ENCODE measurements around the gene TTC39B. TPM values are rescaled to one million over a fixed set of nuclear protein-coding genes. Genes with fewer than 3 reads are reported as not detected.
"Not testable (repeated sequence)": the region's sequence is repeated elsewhere in the genome, so short reads cannot be mapped to it uniquely, and the experiment has no call there.

TTC39B gene
- total and polyA plus RNA-seq, 2 donors = 9.4 to 10.6 TPM

GRCh38 chr9:15333376-15333881 lies 26.4 kb upstream of the TTC39B start:
- Histone ChIP-seq H3K4me1 (ENCODE audit: control insufficient read depth in 2 of 2, insufficient read depth in 2 of 2, low read length in 2 of 2) (no peaks in the 10 kb centered on the region), H3K27ac (ENCODE audit: low read depth in 1 of 2, low read length in 1 of 2) (no peak overlapping the region), H3K4me3 (ENCODE audit: low read length in 2 of 2) (no peak overlapping the region), H3K36me3 (ENCODE audit: control insufficient read depth in 2 of 2, insufficient read depth in 2 of 2, low read length in 1 of 2) (no peaks in the 10 kb centered on the region), H3K27me3 (ENCODE audit: control insufficient read depth in 2 of 2, insufficient read depth in 1 of 2, low read length in 1 of 2) (no peaks in the 10 kb centered on the region), H3K9me3 (ENCODE audit: control insufficient read depth in 2 of 2, insufficient read depth in 1 of 2, low read length in 1 of 2) (no peaks in the 10 kb centered on the region)
- WGBS = 84% methylated on average over 4 of the region's 4 CpGs
- DNase-seq (ENCODE audit: low read depth in 6 of 9, low spot score in 9 of 9) = no peak

- Histone ChIP-seq H3K36me3 (ENCODE audit: control insufficient read depth in 2 of 2, insufficient read depth in 2 of 2, low read length in 1 of 2) (no peaks in the 10 kb centered on the region), H3K4me1 (ENCODE audit: control insufficient read depth in 2 of 2, insufficient read depth in 2 of 2, low read length in 2 of 2) (no peaks in the 10 kb centered on the region), H3K27ac (ENCODE audit: low read depth in 1 of 2, low read length in 1 of 2) (no peak overlapping the region), H3K27me3 (ENCODE audit: control insufficient read depth in 2 of 2, insufficient read depth in 1 of 2, low read length in 1 of 2) (no peaks in the 10 kb centered on the region), H3K4me3 (ENCODE audit: low read length in 2 of 2) (no peak overlapping the region), H3K9me3 (ENCODE audit: control insufficient read depth in 2 of 2, insufficient read depth in 1 of 2, low read length in 1 of 2) (no peaks in the 10 kb centered on the region)
- DNase-seq (ENCODE audit: low read depth in 6 of 9, low spot score in 9 of 9) = no peak
- WGBS = 94% methylated on average over 2 of the region's 2 CpGs
These were observed 25.9 kb upstream of the TTC39B start for GRCh38 chr9:15332939-15333338.

- Histone ChIP-seq H3K4me3 (ENCODE audit: low read length in 2 of 2) (no peak overlapping the region), H3K27me3 (ENCODE audit: control insufficient read depth in 2 of 2, insufficient read depth in 1 of 2, low read length in 1 of 2) (no peaks in the 10 kb centered on the region), H3K4me1 (ENCODE audit: control insufficient read depth in 2 of 2, insufficient read depth in 2 of 2, low read length in 2 of 2) (no peaks in the 10 kb centered on the region), H3K36me3 (ENCODE audit: control insufficient read depth in 2 of 2, insufficient read depth in 2 of 2, low read length in 1 of 2) (no peaks in the 10 kb centered on the region), H3K9me3 (ENCODE audit: control insufficient read depth in 2 of 2, insufficient read depth in 1 of 2, low read length in 1 of 2) (no peaks in the 10 kb centered on the region), H3K27ac (ENCODE audit: low read depth in 1 of 2, low read length in 1 of 2) (no peak overlapping the region)
- 99% methylated on average over 4 of the region's 4 CpGs for WGBS
- DNase-seq (ENCODE audit: low read depth in 6 of 9, low spot score in 9 of 9) = no peak
These were observed 22.6 kb upstream of the TTC39B start for GRCh38 chr9:15329539-15330109.

GRCh38 chr9:15328946-15329345 lies 21.9 kb upstream of the TTC39B start:
- no peak overlapping the region for H3K27ac ChIP-seq (ENCODE audit: low read depth in 1 of 2, low read length in 1 of 2)
- H3K4me1 ChIP-seq (ENCODE audit: control insufficient read depth in 2 of 2, insufficient read depth in 2 of 2, low read length in 2 of 2) = no peaks in the 10 kb centered on the region
- H3K36me3 ChIP-seq (ENCODE audit: control insufficient read depth in 2 of 2, insufficient read depth in 2 of 2, low read length in 1 of 2) = no peaks in the 10 kb centered on the region
- H3K9me3 ChIP-seq (ENCODE audit: control insufficient read depth in 2 of 2, insufficient read depth in 1 of 2, low read length in 1 of 2) = no peaks in the 10 kb centered on the region
- 100% methylated on average over 1 of the region's 1 CpG for WGBS
- no peak for DNase-seq (ENCODE audit: low read depth in 6 of 9, low spot score in 9 of 9)
- H3K27me3 ChIP-seq (ENCODE audit: control insufficient read depth in 2 of 2, insufficient read depth in 1 of 2, low read length in 1 of 2) = no peaks in the 10 kb centered on the region
- H3K4me3 ChIP-seq (ENCODE audit: low read length in 2 of 2) = no peak overlapping the region

GRCh38 chr9:15322695-15323094 lies 15.7 kb upstream of the TTC39B start:
- 99% methylated on average over 3 of the region's 3 CpGs for WGBS

GRCh38 chr9:15319661-15320060 lies 12.6 kb upstream of the TTC39B start:
- H3K9me3 ChIP-seq (ENCODE audit: control insufficient read depth in 2 of 2, insufficient read depth in 1 of 2, low read length in 1 of 2) = peaks cover 1 to 10% of the 10 kb centered on the region in 2 donors
- WGBS = 82% methylated on average over 9 of the region's 9 CpGs
- H3K36me3 ChIP-seq (ENCODE audit: control insufficient read depth in 2 of 2, insufficient read depth in 2 of 2, low read length in 1 of 2); DNase-seq (ENCODE audit: low read depth in 6 of 9, low spot score in 9 of 9); H3K4me1 ChIP-seq (ENCODE audit: control insufficient read depth in 2 of 2, insufficient read depth in 2 of 2, low read length in 2 of 2); H3K27me3 ChIP-seq (ENCODE audit: control insufficient read depth in 2 of 2, insufficient read depth in 1 of 2, low read length in 1 of 2); H3K27ac ChIP-seq (ENCODE audit: low read depth in 1 of 2, low read length in 1 of 2); H3K4me3 ChIP-seq (ENCODE audit: low read length in 2 of 2): not testable (repeated sequence)

More at GRCh38 chr9:15322695-15323094, 15.7 kb upstream of the TTC39B start:
- H3K4me3 ChIP-seq (ENCODE audit: low read length in 2 of 2); H3K27ac ChIP-seq (ENCODE audit: low read depth in 1 of 2, low read length in 1 of 2); H3K4me1 ChIP-seq (ENCODE audit: control insufficient read depth in 2 of 2, insufficient read depth in 2 of 2, low read length in 2 of 2); DNase-seq (ENCODE audit: low read depth in 6 of 9, low spot score in 9 of 9); H3K27me3 ChIP-seq (ENCODE audit: control insufficient read depth in 2 of 2, insufficient read depth in 1 of 2, low read length in 1 of 2); H3K36me3 ChIP-seq (ENCODE audit: control insufficient read depth in 2 of 2, insufficient read depth in 2 of 2, low read length in 1 of 2): not testable (repeated sequence)
- peaks cover 1 to 10% of the 10 kb centered on the region in 2 donors for H3K9me3 ChIP-seq (ENCODE audit: control insufficient read depth in 2 of 2, insufficient read depth in 1 of 2, low read length in 1 of 2)

- Histone ChIP-seq H3K27ac (ENCODE audit: low read depth in 1 of 2, low read length in 1 of 2) (no peak overlapping the region), H3K4me1 (ENCODE audit: control insufficient read depth in 2 of 2, insufficient read depth in 2 of 2, low read length in 2 of 2) (no peaks in the 10 kb centered on the region), H3K9me3 (ENCODE audit: control insufficient read depth in 2 of 2, insufficient read depth in 1 of 2, low read length in 1 of 2) (peaks cover 0 to 2% of the 10 kb centered on the region in 2 donors), H3K27me3 (ENCODE audit: control insufficient read depth in 2 of 2, insufficient read depth in 1 of 2, low read length in 1 of 2) (no peaks in the 10 kb centered on the region), H3K36me3 (ENCODE audit: control insufficient read depth in 2 of 2, insufficient read depth in 2 of 2, low read length in 1 of 2) (no peaks in the 10 kb centered on the region), H3K4me3 (ENCODE audit: low read length in 2 of 2) (no peak overlapping the region)
- 95% methylated on average over 4 of the region's 4 CpGs for WGBS
- DNase-seq (ENCODE audit: low read depth in 6 of 9, low spot score in 9 of 9) = no peak
These were observed 10.8 kb upstream of the TTC39B start for GRCh38 chr9:15317836-15318235.

GRCh38 chr9:15311607-15312006 lies 4.6 kb upstream of the TTC39B start:
- no peak overlapping the region for H3K27ac ChIP-seq (ENCODE audit: low read depth in 1 of 2, low read length in 1 of 2)
- peaks cover under 1 to 7% of the 10 kb centered on the region in 2 donors for H3K4me1 ChIP-seq (ENCODE audit: control insufficient read depth in 2 of 2, insufficient read depth in 2 of 2, low read length in 2 of 2)
- WGBS = 97% methylated on average over 1 of the region's 1 CpG
- H3K36me3 ChIP-seq (ENCODE audit: control insufficient read depth in 2 of 2, insufficient read depth in 2 of 2, low read length in 1 of 2) = no peaks in the 10 kb centered on the region
- no peak overlapping the region for H3K4me3 ChIP-seq (ENCODE audit: low read length in 2 of 2)
- no peak for DNase-seq (ENCODE audit: low read depth in 6 of 9, low spot score in 9 of 9)
- H3K27me3 ChIP-seq (ENCODE audit: control insufficient read depth in 2 of 2, insufficient read depth in 1 of 2, low read length in 1 of 2) = peaks cover 0 to 8% of the 10 kb centered on the region in 2 donors
- no peaks in the 10 kb centered on the region for H3K9me3 ChIP-seq (ENCODE audit: control insufficient read depth in 2 of 2, insufficient read depth in 1 of 2, low read length in 1 of 2)

GRCh38 chr9:15310107-15310850 lies 3.3 kb upstream of the TTC39B start:
- peaks cover 0 to 14% of the 10 kb centered on the region in 2 donors for H3K27me3 ChIP-seq (ENCODE audit: control insufficient read depth in 2 of 2, insufficient read depth in 1 of 2, low read length in 1 of 2)
- H3K27ac ChIP-seq (ENCODE audit: low read depth in 1 of 2, low read length in 1 of 2) = peak overlapping the region in 1 of 2 donors; percentile 58
- 73% methylated on average over 6 of the region's 6 CpGs for WGBS
- DNase-seq (ENCODE audit: low read depth in 6 of 9, low spot score in 9 of 9) = peak in 3 of 9 donors; percentile 54 to 82 (median 61)
- H3K4me3 ChIP-seq (ENCODE audit: low read length in 2 of 2) = no peak overlapping the region
- no peaks in the 10 kb centered on the region for H3K9me3 ChIP-seq (ENCODE audit: control insufficient read depth in 2 of 2, insufficient read depth in 1 of 2, low read length in 1 of 2)
- H3K36me3 ChIP-seq (ENCODE audit: control insufficient read depth in 2 of 2, insufficient read depth in 2 of 2, low read length in 1 of 2) = no peaks in the 10 kb centered on the region
- peaks cover 7 to 19% of the 10 kb centered on the region in 2 donors for H3K4me1 ChIP-seq (ENCODE audit: control insufficient read depth in 2 of 2, insufficient read depth in 2 of 2, low read length in 2 of 2)
